SK-N-SH treated with all-trans-retinoic acid at 6 μM for 48 hours (cell line): ENCODE measurements around the gene ITGA3.
A peak's percentile ranks its signal among the peaks of the same experiment; 100 is the strongest.

Source experiments
- ATAC-seq: fragments of 200-7000 bp; cut with Tn5 transposase; 3 replicates; pipeline ENCODE4 v1.9.1; 2020; ENCODE audit warnings: mild to moderate bottlenecking, moderate library complexity
- ARNTL ChIP-seq: fragments of 450-650 bp; formaldehyde crosslinking; IDR thresholded peaks from 2 replicates; pipeline ENCODE4 v1.5.0; 2020; ENCODE audit warnings: low read depth, mild to moderate bottlenecking, moderate library complexity, borderline replicate concordance
- BACH2 ChIP-seq: fragments of 250-450 bp; sonication (Bioruptor Pico); IDR thresholded peaks from 2 replicates; pipeline ENCODE4 v1.9.0; 2021; ENCODE audit warnings: mild to moderate bottlenecking, borderline replicate concordance
- CREB5 ChIP-seq: fragments of 250-450 bp; sonication (Bioruptor Pico); IDR thresholded peaks from 2 replicates; pipeline ENCODE4 v1.5.1; 2020; ENCODE audit warnings: low read depth, mild to moderate bottlenecking, moderate library complexity
- CSDC2 ChIP-seq: fragments of 250-450 bp; sonication (Bioruptor Pico); IDR thresholded peaks from 2 replicates; pipeline ENCODE4 v1.5.0; 2020; ENCODE audit warnings: mild to moderate bottlenecking, moderate library complexity
- ESRRG ChIP-seq: fragments of 250-450 bp; sonication (Bioruptor Pico); IDR thresholded peaks from 2 replicates; pipeline ENCODE4 v1.6.1; 2021; ENCODE audit warnings: mild to moderate bottlenecking
- GLIS3 ChIP-seq: fragments of 250-450 bp; sonication (Bioruptor Pico); IDR thresholded peaks from 2 replicates; pipeline ENCODE4 v1.5.0; 2020; ENCODE audit warnings: mild to moderate bottlenecking, moderate library complexity
- ISL1 ChIP-seq: fragments of 250-450 bp; sonication (Bioruptor Pico); IDR thresholded peaks from 2 replicates; pipeline ENCODE4 v2.1.2; 2022; ENCODE audit warnings: mild to moderate bottlenecking, moderate library complexity
- OSR1 ChIP-seq: fragments of 250-450 bp; sonication (Bioruptor Pico); IDR thresholded peaks from 2 replicates; pipeline ENCODE4 v1.8.0; 2022; ENCODE audit warnings: moderate library complexity, mild to moderate bottlenecking, inconsistent platforms
- POU6F1 ChIP-seq: fragments of 250-450 bp; sonication (Bioruptor Pico); IDR thresholded peaks from 2 replicates; pipeline ENCODE4 v1.8.0; 2021; ENCODE audit warnings: low read depth, mild to moderate bottlenecking, moderate library complexity, borderline replicate concordance
- PPARA ChIP-seq: fragments of 250-450 bp; sonication (Bioruptor Pico); IDR thresholded peaks from 2 replicates; pipeline ENCODE4 v1.5.0; 2020; ENCODE audit warnings: mild to moderate bottlenecking, borderline replicate concordance
- RARB ChIP-seq: fragments of 250-450 bp; sonication (Bioruptor Pico); IDR thresholded peaks from 2 replicates; pipeline ENCODE4 v1.8.0; 2021; ENCODE audit warnings: mild to moderate bottlenecking, moderate library complexity
- SNAI2 ChIP-seq: fragments of 250-450 bp; sonication (Bioruptor Pico); IDR thresholded peaks from 2 replicates; pipeline ENCODE4 v1.5.0; 2020; ENCODE audit warnings: mild to moderate bottlenecking, moderate library complexity
- TCF4 ChIP-seq: fragments of 250-450 bp; sonication (Bioruptor Pico); IDR thresholded peaks from 2 replicates; pipeline ENCODE4 v1.8.0; 2021; ENCODE audit warnings: mild to moderate bottlenecking, moderate library complexity, borderline replicate concordance
- TOX ChIP-seq: fragments of 250-450 bp; sonication (Bioruptor Pico); IDR thresholded peaks from 2 replicates; pipeline ENCODE4 v1.8.0; 2021; ENCODE audit warnings: mild to moderate bottlenecking, moderate library complexity, borderline replicate concordance
- ZC3H10 ChIP-seq: fragments of 250-450 bp; sonication (Bioruptor Pico); IDR thresholded peaks from 2 replicates; pipeline ENCODE4 v1.5.1; 2021; ENCODE audit warnings: mild to moderate bottlenecking, moderate library complexity
- ZFP3 ChIP-seq: fragments of 250-450 bp; sonication (Bioruptor Pico); IDR thresholded peaks from 2 replicates; pipeline ENCODE4 v1.5.0; 2020; ENCODE audit warnings: mild to moderate bottlenecking, moderate library complexity
- ZFP30 ChIP-seq: fragments of 450-650 bp; formaldehyde crosslinking; IDR thresholded peaks from 2 replicates; pipeline ENCODE4 v1.5.0; 2022; ENCODE audit warnings: mild to moderate bottlenecking, moderate library complexity
- ZNF565 ChIP-seq: fragments of 450-650 bp; formaldehyde crosslinking; conservative IDR thresholded peaks from 2 replicates; pipeline ENCODE4 v1.5.0; 2020; ENCODE audit warnings: low read depth, mild to moderate bottlenecking, moderate library complexity
- ZNF70 ChIP-seq: fragments of 450-650 bp; formaldehyde crosslinking; IDR thresholded peaks from 2 replicates; pipeline ENCODE4 v1.5.0; 2020; ENCODE audit warnings: mild to moderate bottlenecking, moderate library complexity
- ZNF8 ChIP-seq: fragments of 450-650 bp; formaldehyde crosslinking; IDR thresholded peaks from 2 replicates; pipeline ENCODE4 v1.5.0; 2020; ENCODE audit warnings: mild to moderate bottlenecking, moderate library complexity
- TF ChIP-seq, protein P1 (sequence below): fragments of 250-450 bp; sonication (Bioruptor Pico); IDR thresholded peaks from 2 replicates; pipeline ENCODE4 v1.5.1; 2021; ENCODE audit warnings: mild to moderate bottlenecking, moderate library complexity
- TF ChIP-seq, protein P2 (sequence below): fragments of 250-450 bp; sonication (Bioruptor Pico); IDR thresholded peaks from 2 replicates; pipeline ENCODE4 v1.5.0; 2020; ENCODE audit warnings: mild to moderate bottlenecking, moderate library complexity
- TF ChIP-seq, protein P3 (sequence below): fragments of 250-450 bp; sonication (Bioruptor Pico); IDR thresholded peaks from 2 replicates; pipeline ENCODE4 v1.8.0; 2020; ENCODE audit warnings: mild to moderate bottlenecking, moderate library complexity, borderline replicate concordance

The ITGA3 gene

DNA sequence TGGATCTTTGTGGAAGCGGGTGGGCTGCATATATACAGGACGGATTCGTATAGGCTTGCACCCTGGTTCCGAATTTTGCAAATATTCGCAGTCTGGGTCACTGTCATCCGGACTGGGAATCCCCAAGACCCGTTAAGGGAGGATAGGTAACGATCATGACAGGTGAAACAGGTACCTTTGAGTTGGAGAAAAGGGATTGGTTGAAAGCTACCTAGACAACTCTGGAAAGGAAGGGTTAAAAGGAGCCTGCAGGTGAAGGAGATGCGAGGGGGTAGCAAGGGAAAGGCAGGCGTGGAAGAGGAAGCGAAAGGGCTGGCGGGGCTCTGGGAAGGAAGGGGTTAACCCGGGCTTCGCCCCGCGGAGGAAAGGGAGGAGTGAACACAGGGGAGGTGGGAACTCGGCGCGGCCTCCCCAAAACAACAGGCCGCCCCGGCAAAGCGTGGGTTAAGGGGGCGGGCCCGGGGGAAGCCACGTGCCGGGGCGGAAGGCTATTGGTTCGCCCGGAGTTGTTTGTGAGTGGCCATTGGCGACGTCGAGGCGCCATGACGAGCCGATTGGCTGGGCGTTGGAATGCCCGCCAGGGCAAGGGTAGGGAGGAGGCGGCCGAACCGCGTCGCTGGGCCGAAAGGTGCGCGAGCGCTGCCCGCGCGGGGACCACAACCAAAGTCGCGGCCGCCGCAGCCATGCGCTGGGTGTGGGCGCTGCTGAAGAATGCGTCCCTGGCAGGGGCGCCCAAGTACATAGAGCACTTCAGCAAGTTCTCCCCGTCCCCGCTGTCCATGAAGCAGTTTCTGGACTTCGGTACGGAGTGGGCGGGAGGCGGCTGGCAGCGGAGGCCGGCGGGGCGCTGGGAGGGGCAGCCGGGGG is 39.1 kb downstream of the ITGA3 start, which contains the start of gene PDK2:
Gene PDK2, plus strand, starts transcription at position 599 of the 867 bp plus-strand sequence. Its CDS starts 85 bp downstream, at position 684.
- ATAC-seq, result peak; percentile 90
- TF ChIP-seq GLIS3 (0 out of 2 replicates have a peak, but pooled peaks have one; percentile 30), RARB (no peak), ZFP3 (CRISPR knock-in tag) (no peak), ZNF565 (CRISPR knock-in tag) (no peak)
- TF ChIP-seq, all 23 proteins: peak for 1

DNA sequence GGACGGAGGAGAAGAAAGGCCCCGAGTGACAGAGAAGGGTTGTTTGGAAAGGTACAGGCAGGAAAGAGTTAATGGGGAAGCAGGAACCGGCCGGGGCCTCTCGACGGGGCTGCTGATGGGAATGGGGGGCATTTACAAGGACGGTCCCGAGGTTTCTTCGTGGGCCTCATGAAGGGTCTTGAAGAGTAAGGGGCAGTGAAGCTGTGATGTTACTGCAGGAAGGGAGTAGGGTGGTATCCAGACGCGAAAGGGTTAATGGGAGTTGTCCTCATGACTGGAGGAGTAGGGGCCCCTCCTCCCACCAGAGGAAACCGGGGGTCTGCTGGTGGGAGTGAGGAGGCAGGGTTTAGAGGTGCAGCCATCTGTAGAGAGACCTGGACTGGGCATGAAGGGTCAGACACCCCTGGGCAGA is 39.7 kb downstream of the ITGA3 start:
- 0 out of 3 replicates have a peak, but pooled peaks have one; percentile 0 for ATAC-seq
- TF ChIP-seq ISL1 (CRISPR knock-in tag) (no peak), ZFP30 (CRISPR knock-in tag) (no peak), ZFP3 (CRISPR knock-in tag) (no peak), PPARA (CRISPR knock-in tag) (no peak), OSR1 (CRISPR knock-in tag) (no peak), TOX (CRISPR knock-in tag) (no peak), POU6F1 (no peak), CSDC2 (no peak), ARNTL (CRISPR knock-in tag) (no peak), GLIS3 (no peak), RARB (no peak), ZNF8 (CRISPR knock-in tag) (no peak), ZNF70 (CRISPR knock-in tag) (no peak), BACH2 (CRISPR knock-in tag) (no peak), ESRRG (no peak)
- TF ChIP-seq, all 23 proteins: peak for 0

DNA sequence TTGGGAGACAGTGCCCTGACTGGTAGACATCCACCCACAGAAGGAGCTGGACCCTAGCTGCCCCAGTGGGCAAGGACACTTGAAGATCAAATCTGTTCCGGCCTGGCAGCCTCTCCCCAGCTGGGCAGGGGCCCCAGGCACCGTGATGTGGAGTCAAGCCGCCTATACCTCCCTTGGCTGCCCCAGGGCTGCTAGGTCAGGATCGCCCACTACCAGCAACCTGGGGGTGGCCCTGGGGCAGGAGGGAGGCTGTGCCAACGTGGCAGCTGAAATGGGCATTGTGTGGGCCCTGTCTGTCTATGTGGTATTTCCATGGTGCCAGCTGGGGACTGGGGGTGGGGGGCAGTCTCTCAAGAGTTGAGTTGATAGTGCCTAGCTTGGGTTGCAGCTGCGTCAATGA is 40.2 kb downstream of the ITGA3 start:
- no peak for ATAC-seq
- TF ChIP-seq BACH2 (CRISPR knock-in tag), result no peak
- no peak for TF ChIP-seq OSR1 (CRISPR knock-in tag)
- no peak for TF ChIP-seq ZFP3 (CRISPR knock-in tag)
- TF ChIP-seq, protein P1, sequence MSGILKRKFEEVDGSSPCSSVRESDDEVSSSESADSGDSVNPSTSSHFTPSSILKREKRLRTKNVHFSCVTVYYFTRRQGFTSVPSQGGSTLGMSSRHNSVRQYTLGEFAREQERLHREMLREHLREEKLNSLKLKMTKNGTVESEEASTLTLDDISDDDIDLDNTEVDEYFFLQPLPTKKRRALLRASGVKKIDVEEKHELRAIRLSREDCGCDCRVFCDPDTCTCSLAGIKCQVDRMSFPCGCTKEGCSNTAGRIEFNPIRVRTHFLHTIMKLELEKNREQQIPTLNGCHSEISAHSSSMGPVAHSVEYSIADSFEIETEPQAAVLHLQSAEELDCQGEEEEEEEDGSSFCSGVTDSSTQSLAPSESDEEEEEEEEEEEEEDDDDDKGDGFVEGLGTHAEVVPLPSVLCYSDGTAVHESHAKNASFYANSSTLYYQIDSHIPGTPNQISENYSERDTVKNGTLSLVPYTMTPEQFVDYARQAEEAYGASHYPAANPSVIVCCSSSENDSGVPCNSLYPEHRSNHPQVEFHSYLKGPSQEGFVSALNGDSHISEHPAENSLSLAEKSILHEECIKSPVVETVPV (CRISPR knock-in tag), result no peak
- no peak for TF ChIP-seq ZFP30 (CRISPR knock-in tag)
- TF ChIP-seq ISL1 (CRISPR knock-in tag), result no peak
- TF ChIP-seq, protein P2, sequence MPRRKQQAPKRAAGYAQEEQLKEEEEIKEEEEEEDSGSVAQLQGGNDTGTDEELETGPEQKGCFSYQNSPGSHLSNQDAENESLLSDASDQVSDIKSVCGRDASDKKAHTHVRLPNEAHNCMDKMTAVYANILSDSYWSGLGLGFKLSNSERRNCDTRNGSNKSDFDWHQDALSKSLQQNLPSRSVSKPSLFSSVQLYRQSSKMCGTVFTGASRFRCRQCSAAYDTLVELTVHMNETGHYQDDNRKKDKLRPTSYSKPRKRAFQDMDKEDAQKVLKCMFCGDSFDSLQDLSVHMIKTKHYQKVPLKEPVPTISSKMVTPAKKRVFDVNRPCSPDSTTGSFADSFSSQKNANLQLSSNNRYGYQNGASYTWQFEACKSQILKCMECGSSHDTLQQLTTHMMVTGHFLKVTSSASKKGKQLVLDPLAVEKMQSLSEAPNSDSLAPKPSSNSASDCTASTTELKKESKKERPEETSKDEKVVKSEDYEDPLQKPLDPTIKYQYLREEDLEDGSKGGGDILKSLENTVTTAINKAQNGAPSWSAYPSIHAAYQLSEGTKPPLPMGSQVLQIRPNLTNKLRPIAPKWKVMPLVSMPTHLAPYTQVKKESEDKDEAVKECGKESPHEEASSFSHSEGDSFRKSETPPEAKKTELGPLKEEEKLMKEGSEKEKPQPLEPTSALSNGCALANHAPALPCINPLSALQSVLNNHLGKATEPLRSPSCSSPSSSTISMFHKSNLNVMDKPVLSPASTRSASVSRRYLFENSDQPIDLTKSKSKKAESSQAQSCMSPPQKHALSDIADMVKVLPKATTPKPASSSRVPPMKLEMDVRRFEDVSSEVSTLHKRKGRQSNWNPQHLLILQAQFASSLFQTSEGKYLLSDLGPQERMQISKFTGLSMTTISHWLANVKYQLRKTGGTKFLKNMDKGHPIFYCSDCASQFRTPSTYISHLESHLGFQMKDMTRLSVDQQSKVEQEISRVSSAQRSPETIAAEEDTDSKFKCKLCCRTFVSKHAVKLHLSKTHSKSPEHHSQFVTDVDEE (CRISPR knock-in tag), result no peak
- no peak for TF ChIP-seq TCF4
- TF ChIP-seq ESRRG, result no peak
- TF ChIP-seq CREB5 (CRISPR knock-in tag), result no peak
- TF ChIP-seq CSDC2, result no peak
- TF ChIP-seq GLIS3, result no peak
- TF ChIP-seq, protein P3, sequence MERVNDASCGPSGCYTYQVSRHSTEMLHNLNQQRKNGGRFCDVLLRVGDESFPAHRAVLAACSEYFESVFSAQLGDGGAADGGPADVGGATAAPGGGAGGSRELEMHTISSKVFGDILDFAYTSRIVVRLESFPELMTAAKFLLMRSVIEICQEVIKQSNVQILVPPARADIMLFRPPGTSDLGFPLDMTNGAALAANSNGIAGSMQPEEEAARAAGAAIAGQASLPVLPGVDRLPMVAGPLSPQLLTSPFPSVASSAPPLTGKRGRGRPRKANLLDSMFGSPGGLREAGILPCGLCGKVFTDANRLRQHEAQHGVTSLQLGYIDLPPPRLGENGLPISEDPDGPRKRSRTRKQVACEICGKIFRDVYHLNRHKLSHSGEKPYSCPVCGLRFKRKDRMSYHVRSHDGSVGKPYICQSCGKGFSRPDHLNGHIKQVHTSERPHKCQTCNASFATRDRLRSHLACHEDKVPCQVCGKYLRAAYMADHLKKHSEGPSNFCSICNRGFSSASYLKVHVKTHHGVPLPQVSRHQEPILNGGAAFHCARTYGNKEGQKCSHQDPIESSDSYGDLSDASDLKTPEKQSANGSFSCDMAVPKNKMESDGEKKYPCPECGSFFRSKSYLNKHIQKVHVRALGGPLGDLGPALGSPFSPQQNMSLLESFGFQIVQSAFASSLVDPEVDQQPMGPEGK, result no peak
- TF ChIP-seq ZNF70 (CRISPR knock-in tag), result no peak
- TF ChIP-seq ZNF8 (CRISPR knock-in tag), result no peak
- no peak for TF ChIP-seq RARB
- TF ChIP-seq SNAI2, result no peak
- no peak for TF ChIP-seq ZC3H10 (CRISPR knock-in tag)
